ENCODE results near the gene ORM2. TPM values are rescaled to one million over a fixed set of nuclear protein-coding genes. Genes with fewer than 3 reads are reported as not detected.

The ORM2 gene
- total and polyA plus RNA-seq, 2 of the 8 experiments (the other 6 are each of a cell fraction or from before 2014, with no cell fraction given) = 1.3 TPM; not detected in 1

DNA sequence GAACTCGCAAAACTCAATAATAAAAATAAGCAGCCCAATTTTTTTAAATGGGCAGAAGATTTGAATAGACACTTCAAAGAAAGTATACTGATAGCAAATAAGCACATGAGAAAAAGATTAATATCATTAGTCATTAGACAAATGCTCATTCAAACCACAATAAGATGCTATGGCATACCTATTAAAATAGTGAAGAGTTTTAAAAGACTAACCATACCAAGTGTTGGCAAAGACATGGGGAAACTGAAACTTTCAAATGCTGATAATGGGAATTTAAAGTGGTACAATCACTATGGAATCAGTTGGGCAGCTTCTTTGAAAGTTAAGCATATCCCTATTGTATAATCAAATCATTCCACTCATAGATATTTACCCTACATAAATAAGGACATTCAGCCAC lies 33.3 kb upstream of the ORM2 start (continued):
- TF ChIP-seq CHD1 (IDR thresholded peaks at IDR 0.05; ENCODE audit: low read depth, low read length) (no peak), EP300 (IDR thresholded peaks at IDR 0.05; ENCODE audit: borderline replicate concordance in 1 of 2, low read depth in 2 of 2, low read length in 2 of 2) (no peak), YY1 (IDR thresholded peaks at IDR 0.05; ENCODE audit: low read depth, low read length) (no peak), RFX5 (IDR thresholded peaks at IDR 0.05; ENCODE audit: borderline replicate concordance, low read depth, low read length) (no peak)
